DOHH2 (cell line): ENCODE data around the gene PZP.

Experiments used
- H3F3A ChIP-seq: fragments of 200-600 bp; sonication (generic), shearing (Covaris generic); 2 replicates; pipeline ENCODE4 v1.6.0; 2016; ENCODE audit warnings: antibody characterized with exemption, mild to moderate bottlenecking; ENCODE audit not compliant: control insufficient read depth, insufficient read depth
- H3K27ac ChIP-seq: fragments of 200-600 bp; sonication (generic); 2 replicates; pipeline ENCODE4 v1.5.1; 2014; ENCODE audit warnings: low read depth, mild to moderate bottlenecking, low read length, moderate library complexity
- H3K27me3 ChIP-seq: fragments of 200-600 bp; sonication (generic); 2 replicates; pipeline ENCODE4 v1.6.1; 2014; ENCODE audit warnings: mild to moderate bottlenecking, low read length, mixed read lengths; ENCODE audit not compliant: control insufficient read depth
- H3K36me3 ChIP-seq: fragments of 200-600 bp; sonication (generic); 2 replicates; pipeline ENCODE4 v1.6.1; 2014; ENCODE audit warnings: mild to moderate bottlenecking, low read length, moderate library complexity, mixed read lengths; ENCODE audit not compliant: control insufficient read depth
- H3K4me1 ChIP-seq: fragments of 200-600 bp; sonication (generic); 2 replicates; pipeline ENCODE4 v1.6.1; 2014; ENCODE audit warnings: mild to moderate bottlenecking, low read length, mixed read lengths; ENCODE audit not compliant: control insufficient read depth
- H3K4me2 ChIP-seq: fragments of 200-600 bp; sonication (generic); 2 replicates; pipeline ENCODE4 v1.6.0; 2014; ENCODE audit warnings: mild to moderate bottlenecking, low read length, moderate library complexity
- H3K4me3 ChIP-seq: fragments of 200-600 bp; sonication (generic); 2 replicates; pipeline ENCODE4 v1.5.1; 2014; ENCODE audit warnings: mild to moderate bottlenecking, low read length, mixed read lengths
- H3K79me2 ChIP-seq: fragments of 200-600 bp; sonication (generic); 2 replicates; pipeline ENCODE4 v1.6.1; 2014; ENCODE audit warnings: mild to moderate bottlenecking, low read length, mixed read lengths; ENCODE audit not compliant: control insufficient read depth
- H3K9me2 ChIP-seq: fragments of 200-600 bp; sonication (generic); replicated peaks from 2 replicates; pipeline ENCODE4 v1.6.1; 2014; ENCODE audit warnings: mild to moderate bottlenecking, low read length, mixed read lengths; ENCODE audit not compliant: control insufficient read depth
- H3K9me3 ChIP-seq: fragments of 200-600 bp; sonication (generic); 2 replicates; pipeline ENCODE4 v1.6.1; 2014; ENCODE audit warnings: antibody characterized with exemption, low read length, mixed read lengths; ENCODE audit not compliant: control insufficient read depth, insufficient read depth
- H4K20me1 ChIP-seq: fragments of 200-600 bp; sonication (generic); 2 replicates; pipeline ENCODE4 v1.6.0; 2014; ENCODE audit warnings: low read depth, mild to moderate bottlenecking, antibody characterized with exemption, low read length, moderate library complexity; ENCODE audit not compliant: control insufficient read depth, insufficient read depth
- CTCF ChIP-seq: fragments of 200-600 bp; sonication (generic); IDR thresholded peaks from one replicate; pipeline ENCODE4 v1.5.1; 2014; ENCODE audit warnings: antibody characterized with exemption, mild to moderate bottlenecking, low read depth, low read length; ENCODE audit not compliant: poor library complexity, severe bottlenecking
- EZH2phosphoT487 ChIP-seq: fragments of 200-600 bp; sonication (generic); IDR thresholded peaks from 2 replicates; pipeline ENCODE4 v1.6.1; 2017; ENCODE audit warnings: borderline replicate concordance, mild to moderate bottlenecking, antibody characterized with exemption, low read length, moderate library complexity, mixed read lengths

PZP gene

DNA sequence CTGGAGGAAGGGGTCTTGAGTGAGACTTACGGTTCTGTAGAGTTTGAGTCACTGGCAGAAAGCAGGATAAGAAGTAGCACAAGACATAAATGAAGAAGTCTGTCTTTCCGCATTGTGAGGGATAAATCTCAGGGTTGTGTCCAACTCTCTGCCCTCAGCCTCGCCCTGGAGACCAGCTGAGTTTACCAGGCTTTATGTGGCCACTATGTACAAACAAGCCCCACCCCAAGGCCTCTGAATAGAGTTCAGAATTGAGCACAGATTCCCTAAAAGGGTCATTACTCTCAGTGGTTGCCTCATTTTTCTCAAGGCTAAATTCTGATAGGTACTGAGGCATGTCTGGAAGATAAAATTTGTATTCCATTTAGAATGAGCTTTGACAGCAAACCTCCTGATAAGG is at the start of gene PZP:
TSS of gene PZP (minus strand) at position 167 of the 400 bp plus-strand sequence. CDS start at position 113, 54 bp downstream.
- no peaks in the 10 kb centered on the region for H3K9me2 ChIP-seq
- no peaks in the 10 kb centered on the region for H3K9me3 ChIP-seq
- TF ChIP-seq EZH2phosphoT487 (no peak), CTCF (no peak)
- H3K4me3 ChIP-seq, result no peak within 1 kb of the TSS
- H3K4me2 ChIP-seq, result no peak within 1 kb of the TSS
- H3K79me2 ChIP-seq, result no peaks in the 10 kb centered on the region
- no peaks in the 10 kb centered on the region for H3F3A ChIP-seq
- H3K27me3 ChIP-seq, result no peaks in the 10 kb centered on the region
- no peaks in the 10 kb centered on the region for H3K36me3 ChIP-seq
- no peaks in the 10 kb centered on the region for H4K20me1 ChIP-seq
- H3K4me1 ChIP-seq, result no peaks in the 10 kb centered on the region
- no peak within 1 kb of the TSS for H3K27ac ChIP-seq

- TF ChIP-seq EZH2phosphoT487 (no peak), CTCF (no peak)
- Histone ChIP-seq H3K27ac (no peak overlapping the region), H3F3A (no peaks in the 10 kb centered on the region), H3K4me2 (no peak overlapping the region), H3K27me3 (peaks cover 17% of the 10 kb centered on the region), H3K36me3 (no peaks in the 10 kb centered on the region), H3K4me3 (no peak overlapping the region), H3K79me2 (no peaks in the 10 kb centered on the region), H3K9me3 (no peaks in the 10 kb centered on the region), H3K9me2 (no peaks in the 10 kb centered on the region), H4K20me1 (no peaks in the 10 kb centered on the region), H3K4me1 (no peaks in the 10 kb centered on the region)
These were observed 48.7 kb upstream of the PZP start for GRCh38 chr12:9256758-9257405.

- H3K4me1 ChIP-seq, result no peaks in the 10 kb centered on the region
- no peaks in the 10 kb centered on the region for H3K9me2 ChIP-seq
- H3K27me3 ChIP-seq, result peaks cover 20% of the 10 kb centered on the region
- no peaks in the 10 kb centered on the region for H3K79me2 ChIP-seq
- no peak overlapping the region for H3K4me3 ChIP-seq
- TF ChIP-seq CTCF, result no peak
- TF ChIP-seq EZH2phosphoT487, result no peak
- no peak overlapping the region for H3K4me2 ChIP-seq
- H3K9me3 ChIP-seq, result no peaks in the 10 kb centered on the region
- H3F3A ChIP-seq, result no peaks in the 10 kb centered on the region
- no peak overlapping the region for H3K27ac ChIP-seq
- no peaks in the 10 kb centered on the region for H3K36me3 ChIP-seq
- no peaks in the 10 kb centered on the region for H4K20me1 ChIP-seq
These were observed 48.1 kb upstream of the PZP start for GRCh38 chr12:9256341-9256740.
